Liver (tissue), 9 donors: Measurements from ENCODE around the gene CYP2J2. TPM values are rescaled to one million over a fixed set of nuclear protein-coding genes. Genes with fewer than 3 reads are reported as not detected.
"Not testable (repeated sequence)": the region's sequence is repeated elsewhere in the genome, so short reads cannot be mapped to it uniquely, and the experiment has no call there.

Experiments used
- DNase-seq: peaks from one replicate; pipeline ENCODE4 v3.0.0-alpha.2; 2017; ENCODE audit warnings: low spot score
- H3K27ac ChIP-seq, 2 donors: one replicate each; pipeline ENCODE4 v1.7.0; 2013; ENCODE audit warnings: inconsistent platforms in 2 of 2, low read length in 2 of 2, control low read depth in 1 of 2, low read depth in 1 of 2, mild to moderate bottlenecking in 1 of 2
- H3K27me3 ChIP-seq, 4 donors: one replicate each; pipeline versions ENCODE4 v1.6.1 to v1.7.0; 2013; ENCODE audit warnings: low read length in 3 of 4, inconsistent platforms in 1 of 4, mild to moderate bottlenecking in 1 of 4, moderate library complexity in 1 of 4; ENCODE audit not compliant: control insufficient read depth in 4 of 4, insufficient read depth in 4 of 4
- H3K36me3 ChIP-seq, 4 donors: one replicate each; pipeline versions ENCODE4 v1.6.1 to v1.7.0; 2013; ENCODE audit warnings: low read length in 3 of 4, mild to moderate bottlenecking in 3 of 4, low read depth in 1 of 4, moderate library complexity in 1 of 4; ENCODE audit not compliant: control insufficient read depth in 4 of 4, insufficient read depth in 3 of 4
- H3K4me1 ChIP-seq, 4 donors: one replicate each; pipeline versions ENCODE4 v1.6.1 to v1.7.0; 2013; ENCODE audit warnings: low read length in 3 of 4, mild to moderate bottlenecking in 3 of 4, moderate library complexity in 1 of 4; ENCODE audit not compliant: control insufficient read depth in 4 of 4, insufficient read depth in 4 of 4
- H3K4me3 ChIP-seq, 3 donors: one replicate each; pipeline versions ENCODE4 v1.6.1 to v1.7.0; 2013; ENCODE audit warnings: low read length in 3 of 3, control low read depth in 1 of 3, low read depth in 1 of 3, mild to moderate bottlenecking in 1 of 3
- H3K9ac ChIP-seq, 2 donors: one replicate each; pipeline ENCODE4 v1.7.0; 2013; ENCODE audit warnings: low read length in 2 of 2, mild to moderate bottlenecking in 2 of 2, moderate library complexity in 2 of 2, control low read depth in 1 of 2, low read depth in 1 of 2
- H3K9me3 ChIP-seq, 4 donors: one replicate each; pipeline versions ENCODE4 v1.6.1 to v1.7.0; 2013; ENCODE audit warnings: low read length in 3 of 4; ENCODE audit not compliant: control insufficient read depth in 4 of 4
- ATF3 ChIP-seq: IDR thresholded peaks from 2 replicates; pipeline ENCODE4 v1.6.1; 2016; ENCODE audit warnings: antibody characterized with exemption
- CTCF ChIP-seq: fragments of 150-350 bp; IDR thresholded peaks from 2 replicates; pipeline ENCODE4 v1.5.1; 2017; ENCODE audit warnings: improper control_type of control experiment, low read depth, low read length; ENCODE audit not compliant: missing input control
- EGR1 ChIP-seq, 2 donors: IDR thresholded peaks; 2 replicates each; pipeline ENCODE4 v1.6.1; 2016 to 2018; ENCODE audit warnings: antibody characterized with exemption in 2 of 2, low read depth in 2 of 2
- FOXA1 ChIP-seq: IDR thresholded peaks from 2 replicates; pipeline ENCODE4 v1.6.1; 2016; ENCODE audit warnings: antibody characterized with exemption
- FOXA2 ChIP-seq: IDR thresholded peaks from 2 replicates; pipeline ENCODE4 v1.6.1; 2016; ENCODE audit warnings: antibody characterized with exemption
- GABPA ChIP-seq, 2 donors: IDR thresholded peaks in 1 of 2; conservative IDR thresholded peaks in 1 of 2; 2 replicates each; pipeline ENCODE4 v1.6.1; 2016; ENCODE audit warnings: antibody characterized with exemption in 2 of 2, mild to moderate bottlenecking in 1 of 2, moderate library complexity in 1 of 2
- HNF4A ChIP-seq, 2 donors: conservative IDR thresholded peaks; 2 replicates each; pipeline ENCODE4 v1.6.1; 2016; ENCODE audit warnings: antibody characterized with exemption in 2 of 2, mild to moderate bottlenecking in 2 of 2
- JUND ChIP-seq, 2 donors: IDR thresholded peaks; 2 replicates each; pipeline ENCODE4 v1.6.1; 2016; ENCODE audit warnings: antibody characterized with exemption in 2 of 2
- NR2F2 ChIP-seq: IDR thresholded peaks from 2 replicates; pipeline ENCODE4 v1.6.1; 2016; ENCODE audit warnings: antibody characterized with exemption
- RAD21 ChIP-seq, 2 donors: IDR thresholded peaks; 2 replicates each; pipeline ENCODE4 v1.6.1; 2016; ENCODE audit warnings: antibody characterized with exemption in 2 of 2, mild to moderate bottlenecking in 2 of 2
- REST ChIP-seq: IDR thresholded peaks from 2 replicates; pipeline ENCODE4 v1.6.1; 2016; ENCODE audit warnings: antibody characterized with exemption, mild to moderate bottlenecking
- RXRA ChIP-seq, 2 donors: IDR thresholded peaks; 2 replicates each; pipeline ENCODE4 v1.6.1; 2017 to 2018; ENCODE audit warnings: antibody characterized with exemption in 2 of 2, mild to moderate bottlenecking in 1 of 2
- SP1 ChIP-seq: IDR thresholded peaks from 2 replicates; pipeline ENCODE4 v1.6.1; 2018; ENCODE audit warnings: antibody characterized with exemption, mild to moderate bottlenecking
- TAF1 ChIP-seq: conservative IDR thresholded peaks from 2 replicates; pipeline ENCODE4 v1.6.1; 2016; ENCODE audit warnings: antibody characterized with exemption, mild to moderate bottlenecking
- YY1 ChIP-seq: IDR thresholded peaks from 2 replicates; pipeline ENCODE4 v1.6.1; 2016; ENCODE audit warnings: antibody characterized with exemption, mild to moderate bottlenecking
- WGBS: extraction: QIAGEN DNeasy Blood & Tissue Kit; methylation state at CpG from one replicate; pipeline ENCODE4 v1.1.7; 2013; 5-methylcytosine and 5-hydroxymethylcytosine counted together
- polyA plus RNA-seq, 2 donors: library from polyadenylated mRNA; stranded (reverse) in 1 of 2; unstranded in 1 of 2; fragments of 200-250 nt in 1 of 2; fragments of >200 nt in 1 of 2; fragmentation: Nextera tagmentation in 1 of 2; extraction: Ambion mirVana in 1 of 2; gene quantifications; one replicate each; pipeline versions ENCODE4 v1.2.1 to v1.2.3, GENCODE V29; 2013 to 2015
- total RNA-seq, 2 donors: library from RNA; depleted of rRNA; stranded (reverse); fragments of >200 nt; gene quantifications; one replicate each; pipeline ENCODE4 v1.2.3, GENCODE V29; 2014
- donor health status: healthy.
- donor health status: healthy.
- donor health status: healthy.
- donor health status: healthy.
- donor health status: healthy.

Gene CYP2J2
- total and polyA plus RNA-seq, 4 donors: 29.4 to 77.9 (median 58.9) TPM

- H3K36me3 ChIP-seq, DNase-seq, H3K9ac ChIP-seq, H3K4me3 ChIP-seq, H3K27me3 ChIP-seq, H3K9me3 ChIP-seq, H3K27ac ChIP-seq: not testable (repeated sequence)
- 87% methylated on average over 6 of the region's 6 CpGs for WGBS
- H3K4me1 ChIP-seq: peaks cover 3 to 21% (median 8%) of the 10 kb centered on the region in 4 donors
These were observed 5.2 kb downstream of the CYP2J2 start for GRCh38 chr1:59921258-59921899.

GRCh38 chr1:59919746-59920145, 6.8 kb downstream of the CYP2J2 start:
- DNase-seq: no peak
- H3K9ac ChIP-seq: no peak overlapping the region
- TF ChIP-seq FOXA1 (no peak), NR2F2 (no peak), CTCF (no peak), JUND (IDR thresholded peaks at IDR 0.05) (no peak), REST (no peak), RAD21 (IDR thresholded peaks at IDR 0.05) (no peak), ATF3 (no peak), HNF4A (conservative IDR thresholded peaks at IDR 0.05) (no peak), TAF1 (no peak)
- no peak overlapping the region for H3K27ac ChIP-seq
- WGBS: 92% methylated on average over 2 of the region's 2 CpGs
- no peaks in the 10 kb centered on the region for H3K27me3 ChIP-seq
- H3K4me1 ChIP-seq: peaks cover 3 to 18% (median 8%) of the 10 kb centered on the region in 4 donors
- H3K9me3 ChIP-seq: no peaks in the 10 kb centered on the region
- no peak overlapping the region for H3K4me3 ChIP-seq
- H3K36me3 ChIP-seq: peaks cover 0 to 4% (median 0%) of the 10 kb centered on the region in 4 donors

- no peaks in the 10 kb centered on the region for H3K9me3 ChIP-seq
- no peak overlapping the region for H3K4me3 ChIP-seq
- 94% methylated on average over 2 of the region's 2 CpGs for WGBS
- peaks cover 5 to 13% (median 9%) of the 10 kb centered on the region in 4 donors for H3K4me1 ChIP-seq
- no peak for DNase-seq
- H3K9ac ChIP-seq: no peak overlapping the region
- H3K36me3 ChIP-seq: peaks cover 0 to 4% (median 3%) of the 10 kb centered on the region in 4 donors
- H3K27ac ChIP-seq: no peak overlapping the region
- no peaks in the 10 kb centered on the region for H3K27me3 ChIP-seq
- TF ChIP-seq NR2F2 (no peak), REST (no peak), EGR1 (IDR thresholded peaks at IDR 0.05; ENCODE audit: low read depth in 2 of 2) (no peak), FOXA2 (no peak), JUND (IDR thresholded peaks at IDR 0.05) (no peak), FOXA1 (no peak), CTCF (no peak), TAF1 (no peak), RAD21 (IDR thresholded peaks at IDR 0.05) (no peak), SP1 (no peak), GABPA (IDR thresholded peaks at IDR 0.05 in 1 of 2, conservative IDR thresholded peaks at IDR 0.05 in 1 of 2) (no peak), YY1 (no peak), RXRA (IDR thresholded peaks at IDR 0.05) (no peak)
These were observed 8.8 kb downstream of the CYP2J2 start for GRCh38 chr1:59917785-59918180.
